Esophagus muscularis mucosa (tissue), 4 donors: ENCODE results near the gene IL36A. TPM values are rescaled to one million over a fixed set of nuclear protein-coding genes. Genes with fewer than 3 reads are reported as not detected.

ENCODE experiments used
- DNase-seq: peaks from one replicate; pipeline ENCODE4 v3.0.0-alpha.2; 2017; ENCODE audit errors: extremely low spot score
- H3K27ac ChIP-seq, 4 donors: fragments of 200-600 bp; sonication (generic); replicated peaks in 1 of 4; 1 replicate in 3 of 4; 2 replicates in 1 of 4; pipeline ENCODE4 v1.5.1; 2016 to 2019; ENCODE audit warnings: mild to moderate bottlenecking in 1 of 4
- H3K27me3 ChIP-seq, 4 donors: fragments of 200-600 bp; sonication (generic); one replicate each; pipeline versions ENCODE4 v1.5.1 to v1.6.0; 2016 to 2019
- H3K36me3 ChIP-seq, 4 donors: fragments of 200-600 bp; sonication (generic); one replicate each; pipeline ENCODE4 v1.5.1; 2016 to 2019
- H3K4me1 ChIP-seq, 4 donors: fragments of 200-600 bp; sonication (generic); one replicate each; pipeline ENCODE4 v1.5.1; 2016 to 2019
- H3K4me3 ChIP-seq, 4 donors: fragments of 200-600 bp; sonication (generic); 1 replicate in 2 of 4; 2 replicates in 2 of 4; pipeline ENCODE4 v1.5.1; 2016 to 2019; ENCODE audit warnings: mild to moderate bottlenecking in 4 of 4, moderate library complexity in 1 of 4
- H3K9me3 ChIP-seq, 4 donors: fragments of 200-600 bp; sonication (generic); 1 replicate in 3 of 4; 2 replicates in 1 of 4; pipeline ENCODE4 v1.5.1; 2016 to 2019
- CTCF ChIP-seq, 3 experiments: fragments of 200-600 bp in 2 of 3; fragments of 450-650 bp in 1 of 3; sonication (generic) in 2 of 3; IDR thresholded peaks; one replicate each; pipeline ENCODE4 v1.5.1; 2017 to 2019; ENCODE audit warnings: antibody characterized with exemption in 3 of 3, mild to moderate bottlenecking in 2 of 3, moderate library complexity in 1 of 3
- EP300 ChIP-seq: sonication (generic); formaldehyde crosslinking; IDR thresholded peaks from one replicate; pipeline ENCODE4 v1.6.1; 2017; ENCODE audit warnings: antibody characterized with exemption
- POLR2A ChIP-seq: fragments of 450-650 bp; IDR thresholded peaks from one replicate; pipeline ENCODE4 v1.6.1; 2017; ENCODE audit warnings: antibody characterized with exemption, moderate library complexity, mild to moderate bottlenecking, low read depth
- POLR2AphosphoS5 ChIP-seq, 2 donors: sonication (generic); formaldehyde crosslinking; IDR thresholded peaks; one replicate each; pipeline ENCODE4 v1.6.1; 2017; ENCODE audit warnings: antibody characterized with exemption in 2 of 2
- WGBS: methylation state at CpG from one replicate; pipeline ENCODE4 v1.1.5; 2018; 5-methylcytosine and 5-hydroxymethylcytosine counted together
- intact Hi-C: fragments of 100-400 bp; cut with DNase I; formaldehyde crosslinking; loops from one replicate; pipeline ENCODE4 v1.15.1; 2023
- total RNA-seq, 4 donors: library from RNA; depleted of rRNA; stranded (reverse); fragments of >200 nt; gene quantifications; one replicate each; pipeline versions ENCODE4 v1.1.0 to v1.2.1, GENCODE V29; 2016

IL36A gene
- total RNA-seq, 4 donors from 2014 or later = not detected

DNA sequence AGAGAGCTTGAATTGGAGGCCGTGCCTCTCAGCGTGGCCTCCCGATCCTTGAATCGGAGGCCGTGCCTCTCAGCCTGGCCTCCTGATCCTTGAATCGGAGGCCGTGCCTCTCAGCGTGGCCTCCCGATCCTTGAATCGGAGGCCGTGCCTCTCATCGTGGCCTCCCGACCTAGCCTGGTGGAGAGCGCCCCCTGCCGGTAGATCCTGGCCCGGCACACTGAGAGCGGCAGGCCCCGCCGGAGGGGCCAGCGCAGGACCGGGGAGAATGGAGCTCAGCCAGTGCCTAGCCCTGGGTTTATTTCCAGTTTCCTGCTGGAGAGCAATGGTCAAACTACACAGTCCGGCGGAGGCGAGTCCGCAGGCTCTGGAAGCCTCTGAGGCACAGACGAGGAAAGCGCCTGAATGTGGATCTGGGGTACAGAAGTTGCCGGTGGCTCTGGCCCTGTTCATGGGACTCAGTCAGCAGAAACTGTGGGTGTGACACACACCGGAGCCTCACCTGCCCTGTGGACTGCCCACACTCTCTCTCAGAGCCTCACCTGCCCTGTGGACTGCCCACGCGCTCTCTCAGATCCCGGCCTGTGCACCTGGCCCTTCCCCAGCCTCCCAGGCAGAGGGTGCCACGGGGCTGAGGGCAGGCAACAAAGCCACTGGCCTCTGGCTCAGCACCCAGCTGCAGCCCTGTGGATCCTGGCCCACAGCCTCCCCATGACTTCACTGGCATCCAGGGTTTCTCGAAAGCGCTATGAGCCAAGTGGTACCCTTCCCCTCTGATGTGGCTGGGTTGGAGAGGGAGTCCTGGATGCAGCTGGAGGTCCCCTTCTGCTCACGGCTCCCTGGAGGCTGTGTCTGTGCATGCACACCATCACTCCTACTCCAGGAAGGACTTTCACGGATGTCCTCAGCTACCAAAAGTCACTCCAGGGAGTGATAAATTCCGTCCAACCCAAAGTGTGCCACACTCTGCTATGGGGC lies 45.9 kb downstream of the IL36A start:
- Histone ChIP-seq H3K9me3 (peaks cover 0 to 9% (median 2%) of the 10 kb centered on the region in 4 donors), H3K4me1 (no peaks in the 10 kb centered on the region), H3K27me3 (no peaks in the 10 kb centered on the region), H3K4me3 (no peak overlapping the region), H3K27ac (no peak overlapping the region), H3K36me3 (no peaks in the 10 kb centered on the region)
- TF ChIP-seq POLR2AphosphoS5 (IDR thresholded peaks at IDR 0.05) = no peak
- no peak for TF ChIP-seq POLR2A
- no peak for TF ChIP-seq CTCF (IDR thresholded peaks at IDR 0.05)
- no peak for TF ChIP-seq EP300
- 90% methylated on average over 30 of the region's 38 CpGs for WGBS
- DNase-seq = peak; percentile 53
- intact Hi-C loops = no loop called here

DNA sequence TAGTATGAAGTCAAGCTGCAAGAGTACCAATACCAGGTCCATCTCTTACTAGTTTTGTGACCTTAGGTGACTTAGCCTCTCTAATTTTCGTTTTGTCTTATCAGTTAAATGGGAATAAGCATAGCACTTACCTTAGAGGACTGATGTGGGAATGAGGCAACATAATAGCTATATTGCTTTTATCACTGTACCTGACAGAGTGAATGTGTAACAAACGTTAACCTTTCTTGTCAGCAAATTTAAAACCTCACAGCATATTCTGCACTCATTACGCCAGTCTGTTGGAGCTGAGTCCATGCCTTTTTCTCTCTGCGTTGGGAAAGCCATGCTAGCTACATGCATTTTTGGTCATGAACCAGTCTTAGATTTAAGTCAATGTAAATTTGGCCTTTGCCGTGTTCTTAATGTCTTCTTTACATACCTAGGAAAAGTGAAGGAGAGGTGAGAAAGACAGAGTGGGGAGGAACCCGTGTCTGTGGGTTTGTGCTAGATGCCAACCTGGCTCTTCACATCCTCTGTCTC lies 47.2 kb downstream of the IL36A start, which contains the start of gene IL36B:
IL36B (minus strand) TSS at position 472 of the 522 bp plus-strand sequence.
- WGBS = 81% methylated on average over 6 of the region's 6 CpGs
- DNase-seq = no peak
- intact Hi-C loops = no loop called here
- Histone ChIP-seq H3K27me3 (no peaks in the 10 kb centered on the region), H3K4me3 (no peak within 1 kb of the TSS), H3K36me3 (no peaks in the 10 kb centered on the region), H3K27ac (no peak within 1 kb of the TSS), H3K9me3 (peaks cover 0 to 9% (median 3%) of the 10 kb centered on the region in 4 donors), H3K4me1 (no peaks in the 10 kb centered on the region)
- TF ChIP-seq POLR2A = no peak
- no peak for TF ChIP-seq CTCF (IDR thresholded peaks at IDR 0.05)
- TF ChIP-seq EP300 = no peak
- no peak for TF ChIP-seq POLR2AphosphoS5 (IDR thresholded peaks at IDR 0.05)

DNA sequence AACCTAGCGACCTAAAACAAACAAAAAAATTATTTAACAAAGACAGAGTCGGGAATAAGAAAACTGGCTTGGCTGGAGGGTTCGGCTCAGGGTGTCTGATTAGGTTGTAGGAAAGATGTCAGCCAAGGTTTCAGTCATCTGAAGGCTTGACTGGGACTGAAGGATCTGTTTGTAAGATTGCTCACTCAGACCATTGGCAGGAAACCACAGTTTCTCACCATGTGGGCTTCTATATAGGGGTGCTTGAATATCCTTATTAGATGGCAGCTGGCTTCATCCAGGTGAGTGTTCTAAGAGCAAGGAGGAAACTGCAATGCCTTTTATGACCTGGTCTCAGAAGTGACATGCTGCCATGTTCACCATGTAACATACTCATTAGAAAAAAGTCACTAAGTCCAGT lies 48.4 kb downstream of the IL36A start:
- no peak for TF ChIP-seq POLR2A

GRCh38 chr2:113054066-113054465 lies 48.8 kb downstream of the IL36A start:
- H3K4me3 ChIP-seq = no peak overlapping the region
- peaks cover 0 to 9% (median 3%) of the 10 kb centered on the region in 4 donors for H3K9me3 ChIP-seq
- no peak overlapping the region for H3K27ac ChIP-seq
- intact Hi-C loops = no loop called here
- no peaks in the 10 kb centered on the region for H3K36me3 ChIP-seq
- peak; percentile 42 for DNase-seq
- no peaks in the 10 kb centered on the region for H3K4me1 ChIP-seq
- no peaks in the 10 kb centered on the region for H3K27me3 ChIP-seq
- no peak for TF ChIP-seq POLR2AphosphoS5 (IDR thresholded peaks at IDR 0.05)
- TF ChIP-seq CTCF (IDR thresholded peaks at IDR 0.05) = no peak
- TF ChIP-seq EP300 = no peak
- TF ChIP-seq POLR2A = no peak

More for the DNA sequence above, 48.4 kb downstream of the IL36A start:
- intact Hi-C loops = no loop called here
- peak; percentile 26 for DNase-seq
- no peak overlapping the region for H3K27ac ChIP-seq
- 63% methylated on average over 3 of the region's 3 CpGs for WGBS
- H3K27me3 ChIP-seq = no peaks in the 10 kb centered on the region
- H3K4me3 ChIP-seq = no peak overlapping the region
- H3K4me1 ChIP-seq = no peaks in the 10 kb centered on the region
- peaks cover 0 to 9% (median 3%) of the 10 kb centered on the region in 4 donors for H3K9me3 ChIP-seq
- no peaks in the 10 kb centered on the region for H3K36me3 ChIP-seq

DNA sequence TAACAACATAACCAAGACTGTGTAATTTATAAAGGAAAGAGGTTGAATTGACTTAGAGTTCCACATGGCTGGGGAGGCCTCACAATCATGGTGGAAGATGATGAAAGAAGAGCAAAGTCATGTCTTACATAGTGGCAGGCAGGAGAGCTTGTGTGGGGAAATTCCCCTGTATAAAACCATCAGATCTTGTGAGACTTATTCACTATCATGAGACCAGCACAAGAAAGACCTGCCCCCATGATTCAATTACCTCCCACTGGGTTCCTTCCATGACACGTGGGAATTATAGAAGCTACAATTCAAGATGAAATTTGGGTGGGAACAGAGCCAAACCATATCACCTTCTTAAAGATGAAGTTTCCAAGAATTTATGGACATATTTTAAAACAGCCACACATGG lies 51.3 kb downstream of the IL36A start:
- Histone ChIP-seq H3K27ac (no peak overlapping the region), H3K9me3 (peaks cover 0 to 9% (median 3%) of the 10 kb centered on the region in 4 donors), H3K4me1 (no peaks in the 10 kb centered on the region), H3K4me3 (no peak overlapping the region), H3K27me3 (no peaks in the 10 kb centered on the region), H3K36me3 (no peaks in the 10 kb centered on the region)
- DNase-seq = no peak
- 50% methylated on average over 1 of the region's 1 CpG for WGBS
- intact Hi-C loops = no loop called here
- TF ChIP-seq POLR2AphosphoS5 (IDR thresholded peaks at IDR 0.05) = no peak
- TF ChIP-seq EP300 = no peak
- no peak for TF ChIP-seq CTCF (IDR thresholded peaks at IDR 0.05)
- TF ChIP-seq POLR2A = no peak
